GM23338 (cell line): ENCODE results near the gene MCIDAS. TPM values are rescaled to one million over a fixed set of nuclear protein-coding genes. Genes with fewer than 3 reads are reported as not detected.

ENCODE experiments used
- ATAC-seq: fragments of 200-7000 bp; cut with Tn5 transposase; 3 replicates; pipeline ENCODE4 v1.9.1; 2020
- DNase-seq: peaks from one replicate; pipeline ENCODE4 v3.0.0-alpha.2; 2015; ENCODE audit warnings: low spot score
- H2AFZ ChIP-seq: fragments of 200-600 bp; sonication (generic); 2 replicates; pipeline ENCODE4 v1.8.0; 2016; ENCODE audit warnings: antibody characterized with exemption, mild to moderate bottlenecking, moderate library complexity
- H3F3A ChIP-seq: fragments of 200-600 bp; sonication (generic); replicated peaks from 2 replicates; pipeline ENCODE4 v1.8.0; 2017; ENCODE audit warnings: antibody characterized with exemption, mixed run types, low read depth
- H3K27ac ChIP-seq: fragments of 200-600 bp; sonication (generic); 2 replicates; pipeline ENCODE4 v1.6.1; 2016; ENCODE audit warnings: low read depth
- H3K27me3 ChIP-seq: fragments of 200-600 bp; sonication (generic); 2 replicates; pipeline ENCODE4 v1.8.0; 2016; ENCODE audit warnings: mild to moderate bottlenecking, mixed run types, moderate library complexity; ENCODE audit not compliant: insufficient read depth
- H3K36me3 ChIP-seq: fragments of 200-600 bp; sonication (generic); 2 replicates; pipeline ENCODE4 v1.8.0; 2016; ENCODE audit warnings: mild to moderate bottlenecking; ENCODE audit not compliant: insufficient read depth
- H3K4me1 ChIP-seq: fragments of 200-600 bp; sonication (generic); 2 replicates; pipeline ENCODE4 v1.8.0; 2016; ENCODE audit warnings: mild to moderate bottlenecking, moderate library complexity; ENCODE audit not compliant: insufficient read depth
- H3K4me2 ChIP-seq: fragments of 200-600 bp; sonication (generic); 2 replicates; pipeline ENCODE4 v1.7.1; 2017; ENCODE audit warnings: mixed run types
- H3K4me3 ChIP-seq: fragments of 200-600 bp; sonication (generic); 2 replicates; pipeline ENCODE4 v1.6.1; 2016; ENCODE audit warnings: mixed run types
- H3K79me2 ChIP-seq: fragments of 200-600 bp; sonication (generic); replicated peaks from 2 replicates; pipeline ENCODE4 v1.8.0; 2017; ENCODE audit warnings: mild to moderate bottlenecking; ENCODE audit not compliant: insufficient read depth
- H3K9me2 ChIP-seq: fragments of 200-600 bp; sonication (generic); 2 replicates; pipeline ENCODE4 v1.8.0; 2017; ENCODE audit not compliant: insufficient read depth
- H4K20me1 ChIP-seq: fragments of 200-600 bp; sonication (generic); replicated peaks from 2 replicates; pipeline ENCODE4 v1.8.0; 2017; ENCODE audit warnings: mild to moderate bottlenecking; ENCODE audit not compliant: insufficient read depth
- H3K27ac Mint-ChIP-seq: 2 replicates; pipeline ENCODE4 v1.8.0; 2020; ENCODE audit warnings: inconsistent platforms, mild to moderate bottlenecking, moderate library complexity, mixed read lengths
- H3K27me3 Mint-ChIP-seq: 3 replicates; pipeline ENCODE4 v1.8.0; 2022; ENCODE audit warnings: low read depth, mild to moderate bottlenecking, moderate library complexity, mixed read lengths, inconsistent platforms; ENCODE audit not compliant: insufficient read depth, poor library complexity
- H3K36me3 Mint-ChIP-seq: 3 replicates; pipeline ENCODE4 v1.8.0; 2021; ENCODE audit warnings: low read depth, mild to moderate bottlenecking, inconsistent platforms, moderate library complexity, mixed read lengths
- H3K4me1 Mint-ChIP-seq: 3 replicates; pipeline ENCODE4 v1.8.0; 2020; ENCODE audit warnings: mild to moderate bottlenecking, inconsistent platforms, mixed read lengths
- H3K4me3 Mint-ChIP-seq: 3 replicates; pipeline ENCODE4 v1.8.0; 2021; ENCODE audit warnings: moderate library complexity, mild to moderate bottlenecking, inconsistent platforms, mixed read lengths
- H3K9me3 Mint-ChIP-seq: 3 replicates; pipeline ENCODE4 v1.8.0; 2020; ENCODE audit warnings: moderate library complexity, mild to moderate bottlenecking, inconsistent platforms, mixed read lengths
- CREB1 ChIP-seq: fragments of 250-450 bp; sonication (Bioruptor Pico); IDR thresholded peaks from 2 replicates; pipeline ENCODE4 v1.5.0; 2020; ENCODE audit warnings: low read depth, mild to moderate bottlenecking, moderate library complexity
- EZH2 ChIP-seq: fragments of 200-600 bp; sonication (generic); IDR thresholded peaks from one replicate; pipeline ENCODE4 v1.8.0; 2017; ENCODE audit warnings: antibody characterized with exemption, mild to moderate bottlenecking, low read depth; ENCODE audit not compliant: unreplicated experiment
- EZH2phosphoT487 ChIP-seq: fragments of 200-600 bp; sonication (generic); IDR thresholded peaks from one replicate; pipeline ENCODE4 v1.8.1; 2018; ENCODE audit warnings: antibody characterized with exemption; ENCODE audit not compliant: unreplicated experiment
- JUNB ChIP-seq: IDR thresholded peaks from one replicate; pipeline ENCODE4 v1.6.1; 2016; ENCODE audit warnings: antibody characterized with exemption; ENCODE audit not compliant: unreplicated experiment
- POLR2AphosphoS5 ChIP-seq: IDR thresholded peaks from 2 replicates; pipeline ENCODE4 v1.6.1; 2016; ENCODE audit warnings: antibody characterized with exemption, low read depth
- polyA plus RNA-seq: library from polyadenylated mRNA; unstranded; fragments of >200 nt; fragmentation: Nextera tagmentation; extraction: Ambion mirVana; gene quantifications from 2 replicates; pipeline ENCODE4 v1.2.1, GENCODE V29; 2016
- total RNA-seq: library from RNA; depleted of rRNA; stranded (reverse); fragments of >200 nt; shearing (Covaris generic); gene quantifications from 2 replicates; pipeline ENCODE4 v1.2.3, GENCODE V29; 2014
- TF ChIP-seq, protein P1 (sequence below): fragments of 250-450 bp; sonication (Bioruptor Pico); IDR thresholded peaks from 2 replicates; pipeline ENCODE4 v1.5.0; 2020; ENCODE audit warnings: mild to moderate bottlenecking, moderate library complexity
- TF ChIP-seq, protein P2 (sequence below): IDR thresholded peaks from 2 replicates; pipeline ENCODE4 v1.6.1; 2016; ENCODE audit warnings: antibody characterized with exemption
- TF ChIP-seq, protein P3 (sequence below), 2 experiments: fragments of 200-600 bp in 1 of 2; sonication (generic) in 1 of 2; conservative IDR thresholded peaks; 2 replicates each; pipeline versions ENCODE4 v1.5.1 to v1.6.1; 2016 to 2017; ENCODE audit warnings: antibody characterized with exemption in 2 of 2, low read depth in 2 of 2, mild to moderate bottlenecking in 2 of 2, moderate library complexity in 1 of 2
- TF ChIP-seq, protein P4 (sequence below): IDR thresholded peaks from one replicate; pipeline ENCODE4 v1.6.1; 2018; ENCODE audit warnings: antibody characterized with exemption; ENCODE audit not compliant: unreplicated experiment

MCIDAS gene
- total and polyA plus RNA-seq, 2 experiments from 2014 or later = not detected

DNA sequence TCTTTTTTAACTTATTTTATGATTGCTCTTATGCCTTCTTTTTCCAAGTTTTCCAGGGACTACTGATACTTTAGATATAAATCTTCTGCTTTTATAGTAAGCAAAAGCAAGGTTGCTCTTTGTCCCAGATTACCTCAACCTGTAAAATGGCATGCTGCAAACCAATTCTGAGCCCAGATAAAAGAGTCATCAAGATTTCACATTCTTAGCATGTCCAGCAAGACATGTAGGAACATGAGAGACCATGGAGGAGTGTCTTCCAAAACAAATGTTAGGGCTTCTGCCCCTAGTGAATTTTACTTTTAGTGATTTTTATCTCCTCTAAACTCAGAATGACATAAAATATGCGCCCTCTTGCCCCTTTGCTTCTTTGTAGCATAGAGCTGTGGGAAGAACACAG, 47.1 kb downstream of the MCIDAS start (continued):
- TF ChIP-seq, protein P1, sequence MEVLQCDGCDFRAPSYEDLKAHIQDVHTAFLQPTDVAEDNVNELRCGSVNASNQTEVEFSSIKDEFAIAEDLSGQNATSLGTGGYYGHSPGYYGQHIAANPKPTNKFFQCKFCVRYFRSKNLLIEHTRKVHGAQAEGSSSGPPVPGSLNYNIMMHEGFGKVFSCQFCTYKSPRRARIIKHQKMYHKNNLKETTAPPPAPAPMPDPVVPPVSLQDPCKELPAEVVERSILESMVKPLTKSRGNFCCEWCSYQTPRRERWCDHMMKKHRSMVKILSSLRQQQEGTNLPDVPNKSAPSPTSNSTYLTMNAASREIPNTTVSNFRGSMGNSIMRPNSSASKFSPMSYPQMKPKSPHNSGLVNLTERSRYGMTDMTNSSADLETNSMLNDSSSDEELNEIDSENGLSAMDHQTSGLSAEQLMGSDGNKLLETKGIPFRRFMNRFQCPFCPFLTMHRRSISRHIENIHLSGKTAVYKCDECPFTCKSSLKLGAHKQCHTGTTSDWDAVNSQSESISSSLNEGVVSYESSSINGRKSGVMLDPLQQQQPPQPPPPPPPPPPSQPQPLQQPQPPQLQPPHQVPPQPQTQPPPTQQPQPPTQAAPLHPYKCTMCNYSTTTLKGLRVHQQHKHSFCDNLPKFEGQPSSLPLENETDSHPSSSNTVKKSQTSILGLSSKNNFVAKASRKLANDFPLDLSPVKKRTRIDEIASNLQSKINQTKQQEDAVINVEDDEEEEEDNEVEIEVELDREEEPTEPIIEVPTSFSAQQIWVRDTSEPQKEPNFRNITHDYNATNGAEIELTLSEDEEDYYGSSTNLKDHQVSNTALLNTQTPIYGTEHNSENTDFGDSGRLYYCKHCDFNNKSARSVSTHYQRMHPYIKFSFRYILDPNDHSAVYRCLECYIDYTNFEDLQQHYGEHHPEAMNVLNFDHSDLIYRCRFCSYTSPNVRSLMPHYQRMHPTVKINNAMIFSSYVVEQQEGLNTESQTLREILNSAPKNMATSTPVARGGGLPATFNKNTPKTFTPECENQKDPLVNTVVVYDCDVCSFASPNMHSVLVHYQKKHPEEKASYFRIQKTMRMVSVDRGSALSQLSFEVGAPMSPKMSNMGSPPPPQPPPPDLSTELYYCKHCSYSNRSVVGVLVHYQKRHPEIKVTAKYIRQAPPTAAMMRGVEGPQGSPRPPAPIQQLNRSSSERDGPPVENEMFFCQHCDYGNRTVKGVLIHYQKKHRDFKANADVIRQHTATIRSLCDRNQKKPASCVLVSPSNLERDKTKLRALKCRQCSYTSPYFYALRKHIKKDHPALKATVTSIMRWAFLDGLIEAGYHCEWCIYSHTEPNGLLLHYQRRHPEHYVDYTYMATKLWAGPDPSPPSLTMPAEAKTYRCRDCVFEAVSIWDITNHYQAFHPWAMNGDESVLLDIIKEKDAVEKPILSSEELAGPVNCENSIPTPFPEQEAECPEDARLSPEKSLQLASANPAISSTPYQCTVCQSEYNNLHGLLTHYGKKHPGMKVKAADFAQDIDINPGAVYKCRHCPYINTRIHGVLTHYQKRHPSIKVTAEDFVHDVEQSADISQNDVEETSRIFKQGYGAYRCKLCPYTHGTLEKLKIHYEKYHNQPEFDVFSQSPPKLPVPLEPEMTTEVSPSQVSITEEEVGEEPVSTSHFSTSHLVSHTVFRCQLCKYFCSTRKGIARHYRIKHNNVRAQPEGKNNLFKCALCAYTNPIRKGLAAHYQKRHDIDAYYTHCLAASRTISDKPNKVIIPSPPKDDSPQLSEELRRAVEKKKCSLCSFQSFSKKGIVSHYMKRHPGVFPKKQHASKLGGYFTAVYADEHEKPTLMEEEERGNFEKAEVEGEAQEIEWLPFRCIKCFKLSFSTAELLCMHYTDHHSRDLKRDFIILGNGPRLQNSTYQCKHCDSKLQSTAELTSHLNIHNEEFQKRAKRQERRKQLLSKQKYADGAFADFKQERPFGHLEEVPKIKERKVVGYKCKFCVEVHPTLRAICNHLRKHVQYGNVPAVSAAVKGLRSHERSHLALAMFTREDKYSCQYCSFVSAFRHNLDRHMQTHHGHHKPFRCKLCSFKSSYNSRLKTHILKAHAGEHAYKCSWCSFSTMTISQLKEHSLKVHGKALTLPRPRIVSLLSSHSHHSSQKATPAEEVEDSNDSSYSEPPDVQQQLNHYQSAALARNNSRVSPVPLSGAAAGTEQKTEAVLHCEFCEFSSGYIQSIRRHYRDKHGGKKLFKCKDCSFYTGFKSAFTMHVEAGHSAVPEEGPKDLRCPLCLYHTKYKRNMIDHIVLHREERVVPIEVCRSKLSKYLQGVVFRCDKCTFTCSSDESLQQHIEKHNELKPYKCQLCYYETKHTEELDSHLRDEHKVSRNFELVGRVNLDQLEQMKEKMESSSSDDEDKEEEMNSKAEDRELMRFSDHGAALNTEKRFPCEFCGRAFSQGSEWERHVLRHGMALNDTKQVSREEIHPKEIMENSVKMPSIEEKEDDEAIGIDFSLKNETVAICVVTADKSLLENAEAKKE (CRISPR knock-in tag) = no peak
- TF ChIP-seq POLR2AphosphoS5 = no peak

DNA sequence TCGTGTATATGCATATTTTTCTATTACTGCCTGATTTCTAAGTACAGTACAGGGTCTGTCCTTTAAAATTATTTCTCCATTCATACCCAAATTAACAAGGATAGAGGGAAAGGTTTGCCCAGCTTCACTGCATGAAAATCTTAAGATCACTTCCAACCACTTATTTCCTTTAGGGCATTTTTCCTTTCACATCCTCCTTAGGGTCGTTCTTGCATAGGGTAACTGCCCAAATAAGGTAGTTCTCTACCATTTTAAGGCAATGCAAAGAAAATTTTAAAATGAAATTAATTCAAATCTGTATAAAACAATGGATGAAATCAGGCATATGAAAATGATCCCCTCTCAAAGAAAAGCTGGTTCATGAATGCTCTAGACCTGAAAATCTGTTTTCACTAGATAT, 50.0 kb downstream of the MCIDAS start:
- peak overlapping the region; percentile 89 for H3K4me2 ChIP-seq
- H4K20me1 ChIP-seq = peaks cover 15% of the 10 kb centered on the region; the same call in 1 of the 2 replicates
- peaks cover 98% of the 10 kb centered on the region for H3K27me3 ChIP-seq
- H3K79me2 ChIP-seq = no peaks in the 10 kb centered on the region
- H3K36me3 ChIP-seq = no peaks in the 10 kb centered on the region
- H3K4me3 Mint-ChIP-seq = peak overlapping the region; percentile 77
- H3K4me1 Mint-ChIP-seq = peaks cover 28% of the 10 kb centered on the region; the same call in 2 of the 3 replicates
- H3K4me1 ChIP-seq = peaks cover 14% of the 10 kb centered on the region; the same call in 1 of the 2 replicates
- no peak for DNase-seq
- H2AFZ ChIP-seq = no peak overlapping the region
- H3K27ac ChIP-seq = no peak overlapping the region
- H3K9me3 Mint-ChIP-seq = no peaks in the 10 kb centered on the region
- no peak overlapping the region for H3K27ac Mint-ChIP-seq
- H3F3A ChIP-seq = 0 out of 2 replicates have a peak, but pooled peaks cover 3% of the 10 kb centered on the region
- H3K9me2 ChIP-seq = no peaks in the 10 kb centered on the region
- H3K36me3 Mint-ChIP-seq = no peaks in the 10 kb centered on the region
- ATAC-seq = no peak
- H3K27me3 Mint-ChIP-seq = peaks cover 58% of the 10 kb centered on the region
- H3K4me3 ChIP-seq = peak overlapping the region; percentile 67
- TF ChIP-seq, protein P2, sequence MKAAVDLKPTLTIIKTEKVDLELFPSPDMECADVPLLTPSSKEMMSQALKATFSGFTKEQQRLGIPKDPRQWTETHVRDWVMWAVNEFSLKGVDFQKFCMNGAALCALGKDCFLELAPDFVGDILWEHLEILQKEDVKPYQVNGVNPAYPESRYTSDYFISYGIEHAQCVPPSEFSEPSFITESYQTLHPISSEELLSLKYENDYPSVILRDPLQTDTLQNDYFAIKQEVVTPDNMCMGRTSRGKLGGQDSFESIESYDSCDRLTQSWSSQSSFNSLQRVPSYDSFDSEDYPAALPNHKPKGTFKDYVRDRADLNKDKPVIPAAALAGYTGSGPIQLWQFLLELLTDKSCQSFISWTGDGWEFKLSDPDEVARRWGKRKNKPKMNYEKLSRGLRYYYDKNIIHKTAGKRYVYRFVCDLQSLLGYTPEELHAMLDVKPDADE = no peak
- no peak for TF ChIP-seq EZH2phosphoT487
- TF ChIP-seq, protein P3, sequence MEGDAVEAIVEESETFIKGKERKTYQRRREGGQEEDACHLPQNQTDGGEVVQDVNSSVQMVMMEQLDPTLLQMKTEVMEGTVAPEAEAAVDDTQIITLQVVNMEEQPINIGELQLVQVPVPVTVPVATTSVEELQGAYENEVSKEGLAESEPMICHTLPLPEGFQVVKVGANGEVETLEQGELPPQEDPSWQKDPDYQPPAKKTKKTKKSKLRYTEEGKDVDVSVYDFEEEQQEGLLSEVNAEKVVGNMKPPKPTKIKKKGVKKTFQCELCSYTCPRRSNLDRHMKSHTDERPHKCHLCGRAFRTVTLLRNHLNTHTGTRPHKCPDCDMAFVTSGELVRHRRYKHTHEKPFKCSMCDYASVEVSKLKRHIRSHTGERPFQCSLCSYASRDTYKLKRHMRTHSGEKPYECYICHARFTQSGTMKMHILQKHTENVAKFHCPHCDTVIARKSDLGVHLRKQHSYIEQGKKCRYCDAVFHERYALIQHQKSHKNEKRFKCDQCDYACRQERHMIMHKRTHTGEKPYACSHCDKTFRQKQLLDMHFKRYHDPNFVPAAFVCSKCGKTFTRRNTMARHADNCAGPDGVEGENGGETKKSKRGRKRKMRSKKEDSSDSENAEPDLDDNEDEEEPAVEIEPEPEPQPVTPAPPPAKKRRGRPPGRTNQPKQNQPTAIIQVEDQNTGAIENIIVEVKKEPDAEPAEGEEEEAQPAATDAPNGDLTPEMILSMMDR (conservative IDR thresholded peaks at IDR 0.05; ENCODE audit: low read depth in 2 of 2) = no peak
- TF ChIP-seq, protein P4, sequence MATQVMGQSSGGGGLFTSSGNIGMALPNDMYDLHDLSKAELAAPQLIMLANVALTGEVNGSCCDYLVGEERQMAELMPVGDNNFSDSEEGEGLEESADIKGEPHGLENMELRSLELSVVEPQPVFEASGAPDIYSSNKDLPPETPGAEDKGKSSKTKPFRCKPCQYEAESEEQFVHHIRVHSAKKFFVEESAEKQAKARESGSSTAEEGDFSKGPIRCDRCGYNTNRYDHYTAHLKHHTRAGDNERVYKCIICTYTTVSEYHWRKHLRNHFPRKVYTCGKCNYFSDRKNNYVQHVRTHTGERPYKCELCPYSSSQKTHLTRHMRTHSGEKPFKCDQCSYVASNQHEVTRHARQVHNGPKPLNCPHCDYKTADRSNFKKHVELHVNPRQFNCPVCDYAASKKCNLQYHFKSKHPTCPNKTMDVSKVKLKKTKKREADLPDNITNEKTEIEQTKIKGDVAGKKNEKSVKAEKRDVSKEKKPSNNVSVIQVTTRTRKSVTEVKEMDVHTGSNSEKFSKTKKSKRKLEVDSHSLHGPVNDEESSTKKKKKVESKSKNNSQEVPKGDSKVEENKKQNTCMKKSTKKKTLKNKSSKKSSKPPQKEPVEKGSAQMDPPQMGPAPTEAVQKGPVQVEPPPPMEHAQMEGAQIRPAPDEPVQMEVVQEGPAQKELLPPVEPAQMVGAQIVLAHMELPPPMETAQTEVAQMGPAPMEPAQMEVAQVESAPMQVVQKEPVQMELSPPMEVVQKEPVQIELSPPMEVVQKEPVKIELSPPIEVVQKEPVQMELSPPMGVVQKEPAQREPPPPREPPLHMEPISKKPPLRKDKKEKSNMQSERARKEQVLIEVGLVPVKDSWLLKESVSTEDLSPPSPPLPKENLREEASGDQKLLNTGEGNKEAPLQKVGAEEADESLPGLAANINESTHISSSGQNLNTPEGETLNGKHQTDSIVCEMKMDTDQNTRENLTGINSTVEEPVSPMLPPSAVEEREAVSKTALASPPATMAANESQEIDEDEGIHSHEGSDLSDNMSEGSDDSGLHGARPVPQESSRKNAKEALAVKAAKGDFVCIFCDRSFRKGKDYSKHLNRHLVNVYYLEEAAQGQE = no peak
- TF ChIP-seq JUNB = no peak
- TF ChIP-seq EZH2 = no peak
- no peak for TF ChIP-seq CREB1
